CD14-positive monocyte (primary cell): Measurements from ENCODE around the gene TENT5C. TPM values are rescaled to one million over a fixed set of nuclear protein-coding genes. Genes with fewer than 3 reads are reported as not detected.

ENCODE experiments used
- DNase-seq, 3 donors: peaks; one replicate each; pipeline ENCODE4 v3.0.0-alpha.2; 2011 to 2022
- H2AFZ ChIP-seq: 2 replicates; pipeline ENCODE4 v1.6.0; 2012; ENCODE audit warnings: mild to moderate bottlenecking, low read depth, low read length, inconsistent platforms; ENCODE audit not compliant: insufficient read depth, poor library complexity, severe bottlenecking
- H3K27ac ChIP-seq, 2 donors: 1 replicate in 1 of 2; 2 replicates in 1 of 2; pipeline ENCODE4 v1.5.1; 2012 to 2013; ENCODE audit warnings: low read length in 2 of 2, control low read depth in 1 of 2, inconsistent platforms in 1 of 2, low read depth in 1 of 2, mild to moderate bottlenecking in 1 of 2
- H3K27me3 ChIP-seq, 2 donors: one replicate each; pipeline versions ENCODE4 v1.6.0 to v1.6.1; 2011 to 2013; ENCODE audit warnings: low read length in 2 of 2; ENCODE audit not compliant: control insufficient read depth in 2 of 2, insufficient read depth in 2 of 2
- H3K36me3 ChIP-seq, 2 donors: replicated peaks in 1 of 2; 1 replicate in 1 of 2; 2 replicates in 1 of 2; pipeline versions ENCODE4 v1.5.1 to v1.6.1; 2012 to 2013; ENCODE audit warnings: low read length in 2 of 2, control low read depth in 1 of 2, inconsistent platforms in 1 of 2, mild to moderate bottlenecking in 1 of 2; ENCODE audit not compliant: insufficient read depth in 2 of 2, control insufficient read depth in 1 of 2
- H3K4me1 ChIP-seq, 2 donors: 1 replicate in 1 of 2; 2 replicates in 1 of 2; pipeline versions ENCODE4 v1.5.1 to v1.6.1; 2012 to 2013; ENCODE audit warnings: low read length in 2 of 2, control low read depth in 1 of 2, inconsistent platforms in 1 of 2, mild to moderate bottlenecking in 1 of 2, moderate library complexity in 1 of 2; ENCODE audit not compliant: insufficient read depth in 2 of 2, control insufficient read depth in 1 of 2
- H3K4me2 ChIP-seq: replicated peaks from 2 replicates; pipeline ENCODE3; 2012; ENCODE audit warnings: low read length, moderate library complexity, mild to moderate bottlenecking; ENCODE audit not compliant: poor library complexity, severe bottlenecking; ENCODE audit errors: extremely low read depth
- H3K4me3 ChIP-seq, 3 experiments: fragments of 200-600 bp in 1 of 3; sonication (generic) in 1 of 3; replicated peaks in 1 of 3; 1 replicate in 2 of 3; 2 replicates in 1 of 3; pipeline ENCODE4 v1.5.1; 2011 to 2013; ENCODE audit warnings: low read length in 3 of 3, mild to moderate bottlenecking in 3 of 3, control low read depth in 2 of 3, low read depth in 2 of 3, inconsistent platforms in 1 of 3, moderate library complexity in 1 of 3
- H3K79me2 ChIP-seq: 2 replicates; pipeline ENCODE4 v1.6.0; 2012; ENCODE audit warnings: mild to moderate bottlenecking, control low read depth, inconsistent platforms, low read length, moderate library complexity; ENCODE audit not compliant: insufficient read depth
- H3K9ac ChIP-seq: 2 replicates; pipeline ENCODE4 v1.6.0; 2017; ENCODE audit warnings: low read length, mild to moderate bottlenecking; ENCODE audit not compliant: insufficient read depth, poor library complexity, severe bottlenecking
- H3K9me3 ChIP-seq, 2 donors: replicated peaks in 1 of 2; 1 replicate in 1 of 2; 2 replicates in 1 of 2; pipeline versions ENCODE4 v1.5.1 to v1.6.1; 2012 to 2013; ENCODE audit warnings: low read length in 2 of 2, control low read depth in 1 of 2; ENCODE audit not compliant: control insufficient read depth in 1 of 2, insufficient read depth in 1 of 2
- H4K20me1 ChIP-seq: 2 replicates; pipeline ENCODE4 v1.6.0; 2012; ENCODE audit warnings: mild to moderate bottlenecking, low read length, control low read depth, moderate library complexity; ENCODE audit not compliant: insufficient read depth
- H3K27ac Mint-ChIP-seq, 7 donors: one replicate each; pipeline ENCODE4 v1.8.0; 2020; ENCODE audit warnings: mild to moderate bottlenecking in 7 of 7, mixed read lengths in 7 of 7, moderate library complexity in 6 of 7, inconsistent platforms in 2 of 7
- H3K27me3 Mint-ChIP-seq, 3 donors: one replicate each; pipeline ENCODE4 v1.8.0; 2021 to 2022; ENCODE audit warnings: low read depth in 3 of 3, mild to moderate bottlenecking in 3 of 3, mixed read lengths in 3 of 3, moderate library complexity in 3 of 3, inconsistent platforms in 1 of 3
- H3K36me3 Mint-ChIP-seq, 2 donors: one replicate each; pipeline ENCODE4 v1.8.0; 2020; ENCODE audit warnings: mixed read lengths in 2 of 2, inconsistent platforms in 1 of 2, mild to moderate bottlenecking in 1 of 2
- H3K4me1 Mint-ChIP-seq: one replicate; pipeline ENCODE4 v1.8.0; 2020; ENCODE audit warnings: mild to moderate bottlenecking, mixed read lengths
- H3K4me3 Mint-ChIP-seq, 2 donors: one replicate each; pipeline ENCODE4 v1.8.0; 2020; ENCODE audit warnings: mild to moderate bottlenecking in 2 of 2, mixed read lengths in 2 of 2, moderate library complexity in 1 of 2
- H3K9me3 Mint-ChIP-seq, 7 donors: one replicate each; pipeline ENCODE4 v1.8.0; 2020 to 2022; ENCODE audit warnings: mixed read lengths in 7 of 7, mild to moderate bottlenecking in 6 of 7, moderate library complexity in 6 of 7, inconsistent platforms in 2 of 7
- WGBS: methylation state at CpG from one replicate; pipeline ENCODE4 v1.1.5; 2013; ENCODE audit warnings: missing lambda C conversion rate; ENCODE audit not compliant: insufficient coverage; 5-methylcytosine and 5-hydroxymethylcytosine counted together
- intact Hi-C, 2 donors: fragments of 100-400 bp; cut with micrococcal nuclease; formaldehyde crosslinking; loops; one replicate each; pipeline versions ENCODE4 v1.15.0 to v1.15.1; 2023
- polyA plus RNA-seq, 3 donors: library from polyadenylated mRNA; depleted of rRNA in 1 of 3; unstranded in 2 of 3; stranded (reverse) in 1 of 3; fragments of 300-500 nt in 2 of 3; fragments of >200 nt in 1 of 3; fragmentation: Illumina TruSeq in 2 of 3; gene quantifications; 1 replicate in 2 of 3; 2 replicates in 1 of 3; pipeline ENCODE4 v1.2.3, GENCODE V29; 2012 to 2021
- TF ChIP-seq, protein P1 (sequence below): fragments of 200-600 bp; IDR thresholded peaks from one replicate; pipeline ENCODE4 v1.8.0; 2022; ENCODE audit warnings: antibody characterized with exemption, mild to moderate bottlenecking

TENT5C gene
- polyA plus RNA-seq, 3 donors: 0.17 to 0.69 (median 0.27) TPM

DNA sequence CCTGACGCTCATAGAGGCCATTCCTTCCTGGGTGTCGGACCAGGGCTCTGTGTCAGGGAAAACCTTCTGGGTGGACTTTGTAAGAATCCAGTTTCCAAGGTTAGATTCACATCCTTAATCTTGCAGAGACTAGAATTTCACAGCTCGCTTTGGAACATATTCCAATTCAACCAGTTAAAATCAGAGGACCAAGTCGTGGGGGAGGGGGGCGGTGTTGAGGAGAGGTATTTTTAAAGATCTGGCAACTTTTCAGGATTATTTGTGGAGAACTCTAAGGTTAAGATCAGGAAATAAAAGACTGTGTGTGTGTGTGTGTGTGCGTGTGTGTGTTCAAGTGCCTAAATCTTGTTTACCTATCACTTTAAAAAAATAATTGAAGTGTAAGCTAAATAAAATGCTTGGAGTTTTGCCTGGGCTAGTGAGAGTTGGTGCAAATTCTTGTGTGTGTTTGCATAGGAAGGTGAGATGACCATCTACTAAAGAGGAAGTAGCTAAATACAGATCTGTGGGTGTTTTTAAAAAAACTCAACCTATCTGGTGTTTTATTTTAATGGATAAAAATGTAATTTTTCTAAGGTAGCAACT is 21.8 kb downstream of the TENT5C start:
- no peak overlapping the region for H3K9ac ChIP-seq
- no peaks in the 10 kb centered on the region for H3K4me1 ChIP-seq
- Mint-ChIP-seq H3K27me3 (peaks cover 1 to 2% (median 1%) of the 10 kb centered on the region in 3 donors), H3K36me3 (no peaks in the 10 kb centered on the region), H3K27ac (no peak overlapping the region), H3K4me1 (peaks cover 4% of the 10 kb centered on the region), H3K4me3 (no peak overlapping the region), H3K9me3 (no peaks in the 10 kb centered on the region)
- no peaks in the 10 kb centered on the region for H3K27me3 ChIP-seq
- H4K20me1 ChIP-seq: no peaks in the 10 kb centered on the region
- TF ChIP-seq, protein P1, sequence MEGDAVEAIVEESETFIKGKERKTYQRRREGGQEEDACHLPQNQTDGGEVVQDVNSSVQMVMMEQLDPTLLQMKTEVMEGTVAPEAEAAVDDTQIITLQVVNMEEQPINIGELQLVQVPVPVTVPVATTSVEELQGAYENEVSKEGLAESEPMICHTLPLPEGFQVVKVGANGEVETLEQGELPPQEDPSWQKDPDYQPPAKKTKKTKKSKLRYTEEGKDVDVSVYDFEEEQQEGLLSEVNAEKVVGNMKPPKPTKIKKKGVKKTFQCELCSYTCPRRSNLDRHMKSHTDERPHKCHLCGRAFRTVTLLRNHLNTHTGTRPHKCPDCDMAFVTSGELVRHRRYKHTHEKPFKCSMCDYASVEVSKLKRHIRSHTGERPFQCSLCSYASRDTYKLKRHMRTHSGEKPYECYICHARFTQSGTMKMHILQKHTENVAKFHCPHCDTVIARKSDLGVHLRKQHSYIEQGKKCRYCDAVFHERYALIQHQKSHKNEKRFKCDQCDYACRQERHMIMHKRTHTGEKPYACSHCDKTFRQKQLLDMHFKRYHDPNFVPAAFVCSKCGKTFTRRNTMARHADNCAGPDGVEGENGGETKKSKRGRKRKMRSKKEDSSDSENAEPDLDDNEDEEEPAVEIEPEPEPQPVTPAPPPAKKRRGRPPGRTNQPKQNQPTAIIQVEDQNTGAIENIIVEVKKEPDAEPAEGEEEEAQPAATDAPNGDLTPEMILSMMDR: no peak
- H3K9me3 ChIP-seq: no peaks in the 10 kb centered on the region
- H3K79me2 ChIP-seq: no peaks in the 10 kb centered on the region
- WGBS: 100% methylated on average over 2 of the region's 6 CpGs
- DNase-seq: no peak
- intact Hi-C loops: no loop called here
- no peak overlapping the region for H2AFZ ChIP-seq
- H3K27ac ChIP-seq: no peak overlapping the region
- no peak overlapping the region for H3K4me2 ChIP-seq
- H3K4me3 ChIP-seq: no peak overlapping the region
- H3K36me3 ChIP-seq: no peaks in the 10 kb centered on the region

DNA sequence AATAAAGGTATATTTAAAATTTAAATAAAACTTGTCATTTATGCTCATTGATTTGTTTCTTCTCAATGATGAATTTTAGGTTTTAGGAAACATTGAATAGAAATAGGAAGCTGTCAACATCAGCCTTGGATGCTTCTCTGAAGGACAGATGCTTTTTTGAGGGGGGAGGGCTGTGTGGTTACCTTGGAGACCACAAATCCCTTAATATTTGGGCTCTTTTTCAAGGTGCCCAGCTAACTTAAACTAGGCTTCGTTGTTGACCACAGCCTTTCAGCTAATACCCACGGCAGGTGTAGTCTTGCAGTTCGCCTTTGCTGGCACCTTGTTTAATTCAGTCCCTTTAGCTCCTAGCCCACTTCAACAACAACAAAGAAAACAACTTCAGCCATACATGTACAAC is 22.5 kb downstream of the TENT5C start:
- H3K27ac Mint-ChIP-seq: no peak overlapping the region
- no peak overlapping the region for H3K4me3 Mint-ChIP-seq
- peaks cover 1 to 2% (median 1%) of the 10 kb centered on the region in 3 donors for H3K27me3 Mint-ChIP-seq
- Histone ChIP-seq H3K27ac (no peak overlapping the region), H3K4me2 (no peak overlapping the region), H3K4me3 (no peak overlapping the region), H3K36me3 (no peaks in the 10 kb centered on the region), H3K79me2 (no peaks in the 10 kb centered on the region), H2AFZ (no peak overlapping the region), H3K27me3 (no peaks in the 10 kb centered on the region), H3K9me3 (no peaks in the 10 kb centered on the region), H4K20me1 (no peaks in the 10 kb centered on the region), H3K4me1 (no peaks in the 10 kb centered on the region), H3K9ac (no peak overlapping the region)
- intact Hi-C loops: no loop called here
- no peak for DNase-seq
- WGBS: 100% methylated on average over 3 of the region's 3 CpGs
- peaks cover 4% of the 10 kb centered on the region for H3K4me1 Mint-ChIP-seq
- no peaks in the 10 kb centered on the region for H3K9me3 Mint-ChIP-seq
- TF ChIP-seq, protein P1: no peak
- H3K36me3 Mint-ChIP-seq: no peaks in the 10 kb centered on the region
